ENCODE measurements around the gene ATIC.

- no peak for TF ChIP-seq POLR2A (IDR thresholded peaks at IDR 0.05)
- no peak for TF ChIP-seq CTCF (IDR thresholded peaks at IDR 0.05)
Measured at GRCh38 chr2:215355801-215356200, 43.9 kb downstream of the ATIC start.
